ENCODE measurements around the gene C6orf136.
"Not testable (repeated sequence)": the region's sequence is repeated elsewhere in the genome, so short reads cannot be mapped to it uniquely, and the experiment has no call there.

The C6orf136 gene

DNA sequence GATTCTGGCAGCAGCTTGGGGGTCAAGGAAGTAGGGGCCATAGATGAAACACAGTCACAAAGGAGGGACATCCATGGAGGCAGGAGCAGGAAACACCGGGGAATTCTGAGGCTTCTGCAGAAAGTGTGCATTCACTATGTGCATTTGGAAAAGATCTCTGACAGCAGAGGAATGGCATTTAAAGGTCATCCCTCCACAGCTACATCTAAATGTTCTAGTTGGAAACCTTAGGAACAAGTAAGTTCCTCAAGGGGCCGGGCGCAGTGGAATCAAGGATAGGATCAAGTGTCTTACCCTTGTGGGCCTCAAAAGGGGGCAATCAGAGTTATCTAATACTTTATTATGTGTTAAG, 8.8 kb downstream of the C6orf136 start:
- H3K27ac ChIP-seq, result no peak overlapping the region
- TF ChIP-seq ZFX (IDR thresholded peaks at IDR 0.05), result no peak
- TF ChIP-seq, protein P1, sequence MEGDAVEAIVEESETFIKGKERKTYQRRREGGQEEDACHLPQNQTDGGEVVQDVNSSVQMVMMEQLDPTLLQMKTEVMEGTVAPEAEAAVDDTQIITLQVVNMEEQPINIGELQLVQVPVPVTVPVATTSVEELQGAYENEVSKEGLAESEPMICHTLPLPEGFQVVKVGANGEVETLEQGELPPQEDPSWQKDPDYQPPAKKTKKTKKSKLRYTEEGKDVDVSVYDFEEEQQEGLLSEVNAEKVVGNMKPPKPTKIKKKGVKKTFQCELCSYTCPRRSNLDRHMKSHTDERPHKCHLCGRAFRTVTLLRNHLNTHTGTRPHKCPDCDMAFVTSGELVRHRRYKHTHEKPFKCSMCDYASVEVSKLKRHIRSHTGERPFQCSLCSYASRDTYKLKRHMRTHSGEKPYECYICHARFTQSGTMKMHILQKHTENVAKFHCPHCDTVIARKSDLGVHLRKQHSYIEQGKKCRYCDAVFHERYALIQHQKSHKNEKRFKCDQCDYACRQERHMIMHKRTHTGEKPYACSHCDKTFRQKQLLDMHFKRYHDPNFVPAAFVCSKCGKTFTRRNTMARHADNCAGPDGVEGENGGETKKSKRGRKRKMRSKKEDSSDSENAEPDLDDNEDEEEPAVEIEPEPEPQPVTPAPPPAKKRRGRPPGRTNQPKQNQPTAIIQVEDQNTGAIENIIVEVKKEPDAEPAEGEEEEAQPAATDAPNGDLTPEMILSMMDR (conservative IDR thresholded peaks at IDR 0.05), result no peak

DNA sequence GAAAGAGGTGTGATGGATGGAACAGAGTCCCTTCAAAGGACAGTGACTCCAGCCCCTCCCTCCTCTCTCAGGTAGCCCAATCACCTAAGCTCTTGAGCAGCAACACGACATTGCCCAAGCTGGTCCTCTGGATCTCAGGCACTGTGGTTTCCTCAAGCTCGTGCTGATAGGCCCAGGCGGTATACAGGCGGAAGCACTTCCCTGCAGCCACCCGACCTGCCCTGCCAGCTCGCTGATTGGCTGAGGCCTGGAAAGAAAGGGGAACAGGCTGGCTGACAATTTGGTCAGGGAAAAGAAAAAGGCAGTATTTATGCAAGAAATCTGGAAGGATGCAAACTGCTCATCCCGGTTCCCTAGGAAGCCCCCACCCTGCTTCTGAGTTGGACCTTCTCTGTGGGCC, 9.6 kb downstream of the C6orf136 start:
- H3K27ac ChIP-seq, result no peak overlapping the region
- TF ChIP-seq, protein P1 (conservative IDR thresholded peaks at IDR 0.05), result no peak
- TF ChIP-seq ZFX (IDR thresholded peaks at IDR 0.05), result no peak

DNA sequence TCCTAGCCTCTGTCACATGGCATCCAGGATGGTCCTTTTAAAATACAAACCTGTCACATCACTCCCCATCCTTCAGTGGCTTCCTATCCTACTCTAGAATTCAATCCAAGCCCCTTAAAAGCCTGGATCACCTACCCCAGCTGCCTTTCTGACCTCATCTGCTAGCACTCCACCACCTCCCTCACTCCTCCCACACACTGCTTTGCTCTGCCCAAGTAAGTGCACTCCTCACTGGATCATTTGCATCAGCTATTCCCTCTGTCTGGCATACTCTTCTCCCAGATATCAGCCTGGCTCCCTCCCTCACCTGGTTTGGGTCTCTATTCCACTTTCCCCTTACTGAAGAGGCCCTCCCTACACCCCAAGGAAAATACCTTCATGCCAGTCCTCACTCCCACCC, 10.5 kb downstream of the C6orf136 start:
- no peak for TF ChIP-seq ZFX (IDR thresholded peaks at IDR 0.05)
- TF ChIP-seq, protein P1 (conservative IDR thresholded peaks at IDR 0.05), result no peak
- no peak overlapping the region for H3K27ac ChIP-seq

- not testable (repeated sequence) for H3K27ac ChIP-seq
Measured at GRCh38 chr6:30657922-30658321, 11.0 kb downstream of the C6orf136 start.

DNA sequence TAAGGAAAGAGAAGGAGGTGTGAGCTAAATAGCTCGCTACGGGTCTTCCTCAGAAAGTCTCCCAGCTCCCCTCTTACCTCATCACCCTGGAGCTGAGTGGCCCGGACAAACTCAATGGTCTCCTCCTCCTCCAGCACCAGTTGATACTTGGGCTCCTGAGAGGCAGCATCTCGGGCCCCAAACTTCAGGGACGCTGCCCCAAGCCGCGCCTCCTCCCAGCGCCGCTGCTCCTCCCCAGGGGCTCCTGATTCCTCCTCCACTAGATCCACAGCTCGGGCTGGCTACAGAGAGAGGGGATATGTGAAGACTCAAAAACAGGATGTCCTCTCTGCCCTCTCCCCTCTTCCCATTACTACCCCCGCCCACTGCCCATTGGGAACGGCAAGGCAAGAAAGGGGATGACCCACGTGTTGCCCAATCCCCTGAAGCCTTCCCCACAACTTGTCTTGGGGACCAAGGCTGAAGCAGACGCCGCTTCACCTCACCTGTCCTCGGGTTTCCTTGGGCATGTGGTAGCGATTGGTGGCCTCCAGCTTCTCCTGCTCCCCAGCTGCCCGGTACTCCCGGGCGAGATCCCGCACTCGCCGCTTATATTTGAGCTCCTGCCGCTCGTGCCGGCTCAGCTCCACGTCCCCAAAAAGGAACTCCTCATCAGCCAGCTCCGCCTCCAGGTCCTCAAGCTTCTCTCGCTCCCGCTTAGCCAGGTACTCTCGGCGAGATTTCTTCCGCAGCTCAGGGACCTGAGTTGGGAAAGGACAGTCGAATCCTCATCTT, 18.2 kb downstream of the C6orf136 start:
- H3K27ac ChIP-seq, result no peak overlapping the region
- TF ChIP-seq ZFX (IDR thresholded peaks at IDR 0.05), result no peak
- TF ChIP-seq, protein P1 (conservative IDR thresholded peaks at IDR 0.05), result no peak

DNA sequence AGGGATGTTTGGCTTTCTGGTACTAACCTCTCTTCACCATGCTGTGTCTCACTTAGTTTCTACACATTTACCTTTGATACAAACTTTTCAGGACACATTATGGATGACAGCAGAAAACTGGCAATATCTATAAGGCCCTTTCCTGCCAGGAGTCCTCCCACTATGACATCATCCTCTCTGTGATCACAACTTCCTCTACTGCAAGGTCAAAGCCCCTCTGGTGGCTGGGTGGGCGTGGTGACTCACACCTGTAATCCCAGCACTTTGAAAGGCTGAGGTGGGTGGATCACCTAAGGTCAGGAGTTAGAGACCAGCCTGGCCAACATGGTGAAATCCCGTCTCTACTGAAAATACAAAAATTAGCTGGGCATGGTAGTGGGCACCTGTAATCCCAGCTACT, 19.4 kb downstream of the C6orf136 start:
- not testable (repeated sequence) for H3K27ac ChIP-seq

DNA sequence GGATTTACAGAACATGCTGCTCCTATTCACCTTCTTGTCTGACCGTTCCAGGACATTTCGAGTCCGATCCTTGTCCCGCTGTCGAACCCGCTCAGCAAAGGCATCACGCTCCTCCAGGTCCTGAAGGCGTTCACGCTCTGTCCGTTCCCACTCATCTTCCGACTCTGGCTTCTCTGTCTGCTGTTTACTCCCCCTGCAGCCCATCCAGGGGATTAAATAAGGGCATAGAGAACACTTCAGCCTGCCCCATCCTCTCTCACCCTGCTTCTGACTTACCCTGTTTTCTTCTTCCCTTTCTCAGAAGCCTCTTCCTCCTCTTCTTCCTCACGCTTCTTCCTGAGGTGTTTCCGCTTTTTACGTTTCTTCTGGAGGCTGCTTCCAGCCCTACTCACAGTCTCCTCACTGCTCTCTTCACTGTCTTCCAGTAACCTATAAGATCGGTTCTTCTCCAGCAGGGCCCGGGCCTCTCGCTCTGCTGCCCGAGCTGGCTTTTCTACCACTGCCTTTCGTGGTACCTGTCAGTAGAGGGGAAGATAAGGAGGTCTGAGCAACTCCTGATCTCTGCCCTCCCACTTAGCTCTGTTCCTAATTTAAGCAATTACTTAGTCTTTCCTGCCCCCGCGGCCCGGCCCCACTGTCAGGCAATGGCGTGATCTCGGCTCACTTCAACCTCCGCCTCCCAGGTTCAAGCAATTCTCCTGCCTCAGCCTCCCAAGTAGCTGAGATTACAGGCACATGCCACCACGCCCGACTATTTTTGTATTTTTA, 24.0 kb downstream of the C6orf136 start:
- TF ChIP-seq, protein P1 (conservative IDR thresholded peaks at IDR 0.05), result no peak
- no peak for TF ChIP-seq ZFX (IDR thresholded peaks at IDR 0.05)
- no peak overlapping the region for H3K27ac ChIP-seq

- TF ChIP-seq, protein P1 (conservative IDR thresholded peaks at IDR 0.05), result peak; percentile 95
- no peak for TF ChIP-seq ZFX (IDR thresholded peaks at IDR 0.05)
- H3K27ac ChIP-seq, result peak within 1 kb of the TSS; percentile 70
Measured at GRCh38 chr6:30672445-30673253, 25.7 kb downstream of the C6orf136 start, which contains the start of gene DHX16. Gene DHX16, minus strand, starts transcription at chr6:30673006. Its CDS starts 165 bp downstream, at chr6:30672841.

All from C4-2B (cell line).